ENCODE results near the gene METTL1.

DNA sequence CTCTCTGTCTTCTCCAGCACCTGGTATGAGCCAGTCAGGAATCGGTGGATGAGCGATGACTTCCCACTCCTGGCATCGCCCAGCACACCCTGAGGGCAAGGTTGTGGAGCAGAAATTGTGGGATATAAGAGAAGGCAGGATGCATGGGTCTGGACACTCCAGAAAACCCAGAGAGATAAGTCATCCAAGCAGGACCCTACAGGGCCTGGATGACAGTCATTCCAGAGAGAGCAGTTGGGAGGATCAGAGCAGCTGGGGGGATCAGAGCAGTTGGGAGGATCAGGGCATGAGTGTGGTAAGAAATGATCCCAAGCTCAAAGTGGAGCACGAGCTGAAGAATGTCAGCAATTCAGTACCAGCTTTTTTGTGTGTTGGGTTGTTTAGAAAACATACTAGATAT, 37.3 kb downstream of the METTL1 start:
- TF ChIP-seq, protein P1, sequence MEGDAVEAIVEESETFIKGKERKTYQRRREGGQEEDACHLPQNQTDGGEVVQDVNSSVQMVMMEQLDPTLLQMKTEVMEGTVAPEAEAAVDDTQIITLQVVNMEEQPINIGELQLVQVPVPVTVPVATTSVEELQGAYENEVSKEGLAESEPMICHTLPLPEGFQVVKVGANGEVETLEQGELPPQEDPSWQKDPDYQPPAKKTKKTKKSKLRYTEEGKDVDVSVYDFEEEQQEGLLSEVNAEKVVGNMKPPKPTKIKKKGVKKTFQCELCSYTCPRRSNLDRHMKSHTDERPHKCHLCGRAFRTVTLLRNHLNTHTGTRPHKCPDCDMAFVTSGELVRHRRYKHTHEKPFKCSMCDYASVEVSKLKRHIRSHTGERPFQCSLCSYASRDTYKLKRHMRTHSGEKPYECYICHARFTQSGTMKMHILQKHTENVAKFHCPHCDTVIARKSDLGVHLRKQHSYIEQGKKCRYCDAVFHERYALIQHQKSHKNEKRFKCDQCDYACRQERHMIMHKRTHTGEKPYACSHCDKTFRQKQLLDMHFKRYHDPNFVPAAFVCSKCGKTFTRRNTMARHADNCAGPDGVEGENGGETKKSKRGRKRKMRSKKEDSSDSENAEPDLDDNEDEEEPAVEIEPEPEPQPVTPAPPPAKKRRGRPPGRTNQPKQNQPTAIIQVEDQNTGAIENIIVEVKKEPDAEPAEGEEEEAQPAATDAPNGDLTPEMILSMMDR (IDR thresholded peaks at IDR 0.05 in 4 of 5, conservative IDR thresholded peaks at IDR 0.05 in 1 of 5) = no peak
- no peak for TF ChIP-seq POLR2A (IDR thresholded peaks at IDR 0.05)
